ENCODE measurements around the gene TMUB1. TPM values are rescaled to one million over a fixed set of nuclear protein-coding genes. Genes with fewer than 3 reads are reported as not detected.

Gene TMUB1
- total and polyA plus RNA-seq, 12 donors = 5.2 to 152 (median 43.4) TPM

DNA sequence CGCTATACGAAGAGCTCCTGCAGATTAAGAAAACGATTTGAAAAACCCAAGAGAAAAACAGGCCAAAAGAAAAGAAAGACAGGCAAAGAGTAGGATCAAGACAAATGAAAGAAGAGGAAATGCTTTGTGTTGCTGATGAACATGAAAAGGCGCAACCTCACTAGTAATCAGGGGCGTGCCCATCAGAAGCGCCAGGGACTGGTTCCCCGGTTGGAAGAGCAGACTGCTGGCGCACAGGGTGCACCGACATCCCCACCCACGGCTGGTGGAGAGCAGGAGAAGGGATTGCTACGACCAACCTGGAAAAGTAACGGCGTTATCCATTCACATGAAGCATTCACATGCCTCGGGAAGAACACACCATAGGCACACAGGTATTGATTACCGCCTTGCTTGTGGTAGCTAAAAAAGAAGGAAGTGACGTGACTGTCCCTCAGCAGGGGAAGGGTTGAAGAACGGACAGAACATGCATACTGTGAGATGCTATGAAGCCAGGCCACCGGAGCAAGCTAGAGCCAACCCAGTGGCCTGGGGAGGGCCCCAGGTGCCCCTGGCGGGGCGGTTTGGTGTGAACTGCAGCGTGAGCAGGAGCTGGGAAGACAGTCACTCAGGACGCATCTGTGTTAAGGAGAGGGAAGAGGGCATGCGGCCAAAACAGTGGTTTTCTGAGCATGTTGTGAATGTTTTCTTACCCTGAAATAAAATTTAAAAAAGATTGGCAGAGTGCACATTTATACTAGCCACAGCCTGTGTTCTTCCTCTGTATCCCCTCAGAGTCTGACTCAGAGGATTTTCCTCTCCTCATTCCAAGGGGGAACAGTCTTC is 21.3 kb upstream of the TMUB1 start:
- Histone ChIP-seq H3K27ac (no peak overlapping the region), H3K9me3 (replicated peaks in 1 of 3) (no peaks in the 10 kb centered on the region), H3K4me3 (no peak overlapping the region), H3K4me1 (replicated peaks in 1 of 2) (no peaks in the 10 kb centered on the region), H3K27me3 (no peaks in the 10 kb centered on the region), H3K36me3 (replicated peaks in 1 of 2) (no peaks in the 10 kb centered on the region)
- TF ChIP-seq POLR2A (IDR thresholded peaks at IDR 0.05) = no peak
- TF ChIP-seq CTCF (IDR thresholded peaks at IDR 0.05) = no peak
- WGBS, 4 donors = 79 to 82% (median 81%) methylated on average over 23 of the region's 23 CpGs
- intact Hi-C loops (cut with DNase I) = no loop called here
- DNase-seq = no peak

DNA sequence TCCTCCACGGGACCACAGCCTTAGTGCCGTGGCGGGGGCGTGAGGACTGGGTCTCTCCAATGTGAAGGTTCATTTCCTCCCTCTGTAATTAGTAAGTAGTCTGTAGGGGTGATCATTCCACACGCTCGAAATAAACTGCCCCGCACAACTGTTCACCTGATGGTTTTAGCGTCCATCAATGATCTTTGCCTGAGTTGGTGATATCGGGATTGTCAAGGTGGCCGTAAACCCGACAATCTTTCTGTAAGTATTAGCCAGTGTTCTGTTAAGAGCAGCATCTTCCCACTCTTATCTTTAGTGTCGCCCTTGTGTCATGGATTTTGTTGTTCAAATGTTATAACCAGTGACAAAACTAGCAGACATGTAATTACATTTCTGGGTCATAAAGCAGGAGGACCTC is 20.7 kb upstream of the TMUB1 start:
- intact Hi-C loops (cut with DNase I) = no loop called here
- WGBS, 4 donors = 76 to 93% (median 86%) methylated on average over 12 of the region's 12 CpGs
- no peak for DNase-seq
- Histone ChIP-seq H3K36me3 (replicated peaks in 1 of 2) (no peaks in the 10 kb centered on the region), H3K27ac (no peak overlapping the region), H3K4me1 (replicated peaks in 1 of 2) (no peaks in the 10 kb centered on the region), H3K9me3 (replicated peaks in 1 of 3) (no peaks in the 10 kb centered on the region), H3K27me3 (no peaks in the 10 kb centered on the region), H3K4me3 (no peak overlapping the region)
- TF ChIP-seq CTCF (IDR thresholded peaks at IDR 0.05) = no peak
- no peak for TF ChIP-seq POLR2A (IDR thresholded peaks at IDR 0.05)

DNA sequence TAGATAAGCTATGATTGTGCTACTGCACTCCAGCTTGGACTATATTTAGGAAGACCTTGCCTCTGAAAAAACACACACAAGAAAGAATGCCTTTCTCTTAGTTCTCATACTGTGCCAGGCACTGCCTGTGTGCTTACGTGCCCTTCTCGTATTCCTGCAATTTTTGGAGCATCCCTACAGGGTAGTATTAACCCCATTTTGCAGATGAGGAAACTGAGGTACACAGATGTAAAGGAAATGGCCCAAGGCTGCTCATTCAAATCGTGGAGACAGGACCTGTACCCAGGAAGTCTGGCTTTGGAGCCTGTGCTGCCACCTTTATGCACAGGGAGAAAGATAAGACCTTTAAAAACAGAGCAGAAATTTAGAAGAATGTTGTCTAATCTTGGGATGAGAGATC is 19.7 kb upstream of the TMUB1 start:
- DNase-seq = no peak
- Histone ChIP-seq H3K27me3 (no peaks in the 10 kb centered on the region), H3K27ac (no peak overlapping the region), H3K36me3 (replicated peaks in 1 of 2) (no peaks in the 10 kb centered on the region), H3K4me1 (replicated peaks in 1 of 2) (no peaks in the 10 kb centered on the region), H3K9me3 (replicated peaks in 1 of 3) (no peaks in the 10 kb centered on the region), H3K4me3 (no peak overlapping the region)
- TF ChIP-seq CTCF (IDR thresholded peaks at IDR 0.05) (no peak), POLR2A (IDR thresholded peaks at IDR 0.05) (no peak)
- 82 to 87% (median 86%) methylated on average over 3 of the region's 3 CpGs for WGBS, 4 donors
- intact Hi-C loops (cut with DNase I) = no loop called here

DNA sequence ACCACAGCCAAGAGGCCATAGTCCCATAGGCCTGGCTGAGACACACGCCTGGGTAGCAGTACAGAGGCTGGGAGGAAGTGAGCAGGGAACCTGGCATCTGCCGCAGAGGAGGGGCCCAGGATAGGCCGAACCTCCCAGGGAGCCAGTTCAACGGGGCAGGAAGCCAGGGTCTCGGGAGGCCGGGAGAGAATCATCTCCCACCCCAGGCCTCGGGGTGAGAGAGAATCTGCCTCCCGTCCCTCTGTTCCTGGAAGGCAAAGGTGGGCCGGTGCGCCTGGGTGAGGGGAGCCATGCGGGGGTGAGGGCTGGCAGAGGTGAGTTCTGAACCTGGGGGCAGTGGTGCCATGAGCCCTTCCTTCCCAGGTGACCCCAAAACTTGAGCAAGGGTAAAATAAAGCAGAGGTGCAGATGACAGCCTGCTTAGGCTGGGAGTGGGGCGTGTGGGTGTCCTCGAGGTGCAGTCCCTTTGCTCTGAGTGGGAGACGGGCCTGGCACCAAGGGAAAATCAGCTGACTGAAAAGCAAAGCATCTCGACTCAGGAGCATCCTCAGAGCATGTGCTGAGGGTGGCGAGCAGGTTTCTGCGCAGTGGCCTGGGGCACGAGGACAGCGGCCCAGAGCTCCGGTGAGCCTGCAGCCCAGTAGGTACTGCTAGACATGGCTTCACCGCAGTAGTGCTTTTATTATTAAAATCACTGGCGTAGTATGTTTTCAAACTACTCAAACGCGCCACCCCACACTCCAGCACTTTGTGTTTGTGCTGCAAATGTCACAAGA is 18.5 kb upstream of the TMUB1 start:
- Histone ChIP-seq H3K36me3 (replicated peaks in 1 of 2) (no peaks in the 10 kb centered on the region), H3K27me3 (no peaks in the 10 kb centered on the region), H3K4me1 (replicated peaks in 1 of 2) (no peaks in the 10 kb centered on the region), H3K9me3 (replicated peaks in 1 of 3) (no peaks in the 10 kb centered on the region), H3K27ac (no peak overlapping the region), H3K4me3 (no peak overlapping the region)
- no peak for DNase-seq
- 86 to 92% (median 90%) methylated on average over 20 to 24 of the region's 24 CpGs for WGBS, 4 donors
- TF ChIP-seq POLR2A (IDR thresholded peaks at IDR 0.05) (no peak), CTCF (IDR thresholded peaks at IDR 0.05) (no peak)
- intact Hi-C loops (cut with DNase I) = no loop called here
